ENCODE results near the gene SATL1. TPM values are rescaled to one million over a fixed set of nuclear protein-coding genes. Genes with fewer than 3 reads are reported as not detected.
"Not testable (repeated sequence)": the region's sequence is repeated elsewhere in the genome, so short reads cannot be mapped to it uniquely, and the experiment has no call there.

The SATL1 gene, protein sequence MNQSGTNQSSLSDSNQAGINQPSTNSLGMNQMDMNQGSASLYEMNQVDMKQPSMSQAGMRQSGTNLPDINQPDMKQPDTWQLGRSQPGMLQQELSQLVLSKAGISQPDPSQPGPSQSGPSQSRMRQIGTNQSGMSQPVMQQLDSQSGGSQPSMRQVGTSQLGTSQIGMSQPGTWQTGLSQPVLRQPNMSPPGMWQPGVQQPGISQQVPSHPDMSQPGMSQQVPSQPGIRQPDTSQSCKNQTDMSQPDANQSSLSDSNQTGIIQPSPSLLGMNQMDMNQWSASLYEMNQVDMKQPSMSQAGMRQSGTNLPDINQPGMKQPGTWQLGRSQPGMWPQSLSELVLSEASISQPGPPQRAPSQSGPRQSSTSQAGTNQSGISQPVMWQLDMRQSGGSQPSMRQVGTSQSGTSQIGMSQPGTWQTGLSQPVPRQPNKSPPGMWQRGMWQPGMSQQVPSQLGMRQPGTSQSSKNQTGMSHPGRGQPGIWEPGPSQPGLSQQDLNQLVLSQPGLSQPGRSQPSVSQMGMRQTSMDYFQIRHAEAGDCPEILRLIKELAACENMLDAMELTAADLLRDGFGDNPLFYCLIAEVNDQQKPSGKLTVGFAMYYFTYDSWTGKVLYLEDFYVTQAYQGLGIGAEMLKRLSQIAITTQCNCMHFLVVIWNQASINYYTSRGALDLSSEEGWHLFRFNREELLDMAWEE
- 0.05 TPM for polyA plus RNA-seq

DNA sequence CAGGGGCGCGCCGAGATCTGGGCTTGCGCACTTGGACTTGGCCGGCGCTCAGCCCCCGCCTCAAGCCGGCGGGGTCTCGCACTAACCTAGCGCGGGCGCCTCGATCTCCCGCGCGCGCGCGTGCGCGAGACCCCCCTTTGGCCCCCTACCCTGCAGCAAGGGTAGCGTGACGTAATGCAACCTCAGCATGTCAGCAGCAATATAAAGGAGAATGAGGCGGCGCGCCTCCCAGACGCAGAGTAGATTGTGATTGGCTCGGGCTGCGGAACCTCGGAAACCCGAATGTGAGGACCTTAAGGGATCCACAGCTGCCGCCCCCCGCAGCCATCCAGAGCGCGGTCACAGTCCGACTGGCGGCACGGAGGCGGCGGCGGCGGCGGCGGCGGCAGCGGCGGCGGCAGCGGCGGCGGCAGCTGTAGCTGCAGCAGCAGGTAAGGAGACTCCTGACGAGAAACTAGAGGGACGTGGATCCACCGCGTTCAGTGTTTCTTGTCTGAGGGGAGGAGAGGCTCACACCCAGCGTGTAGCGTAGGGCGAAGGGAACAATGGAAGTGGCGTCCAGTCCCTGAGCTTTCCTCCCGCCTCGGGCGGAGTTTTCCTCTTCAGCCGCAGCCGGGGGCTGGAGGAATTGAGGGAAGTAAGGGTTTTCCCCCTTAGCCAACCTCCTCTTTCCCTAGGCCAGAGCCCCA, at the start of gene SATL1, which contains the start of gene ZNF711:
Gene SATL1, minus strand, starts transcription at position 19 of the 689 bp plus-strand sequence. CDS start 134,811 bp downstream, outside the sequence.
Gene ZNF711, plus strand, starts transcription at position 231 of the 689 bp plus-strand sequence. CDS start 3,582 bp downstream, outside the sequence.
- Mint-ChIP-seq H3K4me1 (peaks cover 4 to 10% (median 7%) of the 10 kb centered on the region in 3 donors), H3K27ac (peak within 1 kb of the TSS; percentile 20 to 86 (median 63)), H3K36me3 (no peaks in the 10 kb centered on the region), H3K9me3 (no peaks in the 10 kb centered on the region), H3K27me3 (peaks cover 3% of the 10 kb centered on the region), H3K4me3 (peak within 1 kb of the TSS; percentile 87 to 94 (median 90))

DNA sequence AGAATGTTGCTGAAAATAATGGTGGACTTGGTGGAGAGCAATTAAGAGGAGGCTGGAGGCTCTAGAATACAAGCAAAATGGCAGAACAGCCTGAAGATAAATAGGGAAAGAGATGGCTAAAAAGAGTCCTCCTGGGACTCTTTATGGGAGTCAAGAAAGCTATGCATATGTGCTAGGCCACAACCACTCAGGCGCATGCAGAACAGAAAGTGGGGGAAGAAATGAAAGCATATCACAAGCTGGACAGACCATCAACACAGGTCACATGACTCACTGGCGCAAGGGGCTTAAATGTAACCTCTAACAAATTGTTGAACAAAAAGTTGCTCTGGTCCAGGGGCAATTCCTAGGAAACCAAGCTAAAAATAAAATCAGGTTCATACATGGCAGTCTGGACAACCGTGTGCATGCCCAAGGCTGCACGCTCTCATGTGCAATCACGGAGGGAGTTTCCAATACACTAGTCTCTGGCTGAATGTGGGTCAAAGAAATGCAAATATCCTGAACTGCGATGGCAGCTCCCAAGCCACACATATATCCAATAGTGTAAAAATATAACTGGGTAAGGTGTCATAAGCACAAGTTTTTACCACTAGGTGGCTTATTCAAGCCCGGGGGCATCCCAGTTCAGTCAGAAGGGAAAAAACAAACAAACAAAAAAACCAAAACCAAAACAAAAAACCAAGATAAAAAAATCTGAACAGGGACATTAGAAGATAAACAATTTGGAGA, 45.6 kb upstream of the SATL1 start:
- Mint-ChIP-seq H3K27me3 (no peaks in the 10 kb centered on the region), H3K27ac (no peak overlapping the region), H3K4me3 (no peak overlapping the region), H3K36me3 (peaks cover 6% of the 10 kb centered on the region), H3K9me3 (peaks cover 4 to 31% (median 6%) of the 10 kb centered on the region in 3 donors), H3K4me1 (peaks cover 3 to 4% (median 3%) of the 10 kb centered on the region in 3 donors)

GRCh38 chrX:85285286-85285685, 41.7 kb upstream of the SATL1 start:
- H3K4me1 Mint-ChIP-seq, H3K36me3 Mint-ChIP-seq, H3K27me3 Mint-ChIP-seq, H3K4me3 Mint-ChIP-seq, H3K27ac Mint-ChIP-seq: not testable (repeated sequence)
- peaks cover 2 to 15% (median 5%) of the 10 kb centered on the region in 3 donors for H3K9me3 Mint-ChIP-seq

- Mint-ChIP-seq H3K9me3 (no peaks in the 10 kb centered on the region), H3K27me3 (peaks cover 3% of the 10 kb centered on the region), H3K4me3 (peak overlapping the region; percentile 87 to 94 (median 90)), H3K4me1 (peaks cover 4 to 10% (median 7%) of the 10 kb centered on the region in 3 donors), H3K36me3 (no peaks in the 10 kb centered on the region), H3K27ac (peak overlapping the region; percentile 20 to 86 (median 63))
These were observed 1.1 kb upstream of the SATL1 start for GRCh38 chrX:85244450-85245211.

DNA sequence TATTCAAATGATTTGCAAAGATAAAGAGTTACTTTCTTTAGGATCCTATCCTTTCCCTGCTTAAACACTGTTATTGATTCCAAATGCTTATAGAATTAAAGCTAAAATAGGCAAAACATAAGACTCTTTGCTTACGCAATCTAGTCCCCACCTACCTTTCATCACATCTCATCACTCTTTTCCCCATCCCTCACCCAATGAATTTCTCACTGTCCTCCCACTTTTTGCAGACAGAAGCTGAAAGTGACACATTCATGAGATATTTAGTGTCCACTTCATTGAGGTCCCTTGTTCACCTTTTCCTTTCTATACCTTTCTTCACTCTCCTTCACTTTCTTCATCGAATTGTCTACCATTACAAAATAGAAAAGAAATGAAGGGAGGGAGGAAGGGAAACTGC, 424 bp downstream of the SATL1 start:
- no peak overlapping the region for H3K27ac Mint-ChIP-seq
- peaks cover 3% of the 10 kb centered on the region for H3K27me3 Mint-ChIP-seq
- peaks cover 4 to 10% (median 7%) of the 10 kb centered on the region in 3 donors for H3K4me1 Mint-ChIP-seq
- peak overlapping the region; percentile 58 to 93 (median 82) for H3K4me3 Mint-ChIP-seq
- H3K36me3 Mint-ChIP-seq = no peaks in the 10 kb centered on the region
- no peaks in the 10 kb centered on the region for H3K9me3 Mint-ChIP-seq

DNA sequence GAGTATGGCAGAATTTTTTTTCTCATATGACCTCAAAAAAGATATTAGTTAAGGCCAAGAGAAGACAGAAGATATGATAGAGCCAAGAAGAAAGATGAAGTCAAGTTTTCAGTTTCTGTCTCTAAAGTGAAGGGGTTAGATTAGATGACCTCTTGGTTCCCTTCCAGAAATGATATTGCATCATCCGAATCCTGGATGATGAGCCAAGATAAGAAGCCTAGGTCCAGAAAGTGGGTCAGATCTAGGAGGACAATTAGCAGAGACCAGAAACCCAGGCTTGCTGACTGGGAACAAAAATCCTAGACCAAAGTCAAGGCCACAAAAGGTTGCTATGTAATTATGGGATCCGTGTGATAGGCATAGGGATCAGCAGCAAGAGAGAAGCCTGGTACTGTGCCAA, 20.2 kb downstream of the SATL1 start:
- H3K9me3 Mint-ChIP-seq = peaks cover 0 to 2% (median 0%) of the 10 kb centered on the region in 3 donors
- H3K36me3 Mint-ChIP-seq = no peaks in the 10 kb centered on the region
- peaks cover 4% of the 10 kb centered on the region for H3K27me3 Mint-ChIP-seq
- peaks cover 0 to 8% (median 0%) of the 10 kb centered on the region in 3 donors for H3K4me1 Mint-ChIP-seq
- H3K4me3 Mint-ChIP-seq = no peak overlapping the region
- H3K27ac Mint-ChIP-seq = no peak overlapping the region

DNA sequence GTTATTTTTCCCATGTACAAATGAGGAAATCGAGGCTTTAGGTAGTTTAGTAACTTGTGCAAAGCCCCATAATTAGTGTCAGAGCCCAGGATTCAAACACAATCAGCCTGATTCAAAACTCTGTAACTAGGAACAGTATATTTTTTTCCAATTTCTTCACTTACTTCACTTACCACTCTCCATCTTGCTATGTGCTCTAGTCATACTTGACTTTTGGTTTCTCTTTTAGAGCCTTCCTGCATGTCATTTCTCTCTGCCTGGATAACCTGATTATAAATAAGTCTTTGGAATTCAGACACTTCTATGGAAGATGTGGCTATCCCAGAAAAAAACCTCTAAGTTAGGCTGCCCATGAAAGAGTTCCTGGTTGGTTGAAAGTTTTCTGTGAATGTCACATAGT, 22.2 kb downstream of the SATL1 start:
- Mint-ChIP-seq H3K27ac (no peak overlapping the region), H3K4me3 (no peak overlapping the region), H3K4me1 (peaks cover 0 to 8% (median 0%) of the 10 kb centered on the region in 3 donors), H3K27me3 (peaks cover 4% of the 10 kb centered on the region), H3K36me3 (no peaks in the 10 kb centered on the region), H3K9me3 (peaks cover 0 to 2% (median 0%) of the 10 kb centered on the region in 3 donors)

DNA sequence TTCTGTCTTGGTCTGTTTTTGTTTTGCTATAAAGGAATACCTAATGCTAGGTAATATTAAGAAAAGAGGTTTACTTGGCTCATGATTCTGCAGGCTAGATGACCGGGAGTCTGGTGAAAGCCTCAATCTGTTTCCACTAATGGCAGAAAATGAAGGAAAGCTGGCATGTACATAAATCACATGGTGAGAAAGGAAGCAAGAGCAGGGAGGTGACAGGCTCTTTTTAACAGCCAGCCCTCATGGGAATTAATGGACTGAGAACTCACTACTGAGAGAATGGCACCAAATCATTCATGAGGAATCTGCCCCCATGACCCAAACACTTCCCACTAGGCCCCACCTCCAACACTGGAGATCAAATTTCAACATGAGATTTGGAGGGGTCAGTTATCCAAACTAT, 27.6 kb downstream of the SATL1 start:
- peaks cover 2% of the 10 kb centered on the region for H3K27me3 Mint-ChIP-seq
- H3K9me3 Mint-ChIP-seq = no peaks in the 10 kb centered on the region
- peaks cover 0 to 2% (median 0%) of the 10 kb centered on the region in 3 donors for H3K4me1 Mint-ChIP-seq
- no peak overlapping the region for H3K4me3 Mint-ChIP-seq
- no peak overlapping the region for H3K27ac Mint-ChIP-seq
- no peaks in the 10 kb centered on the region for H3K36me3 Mint-ChIP-seq

GRCh38 chrX:85213792-85214530, 29.6 kb downstream of the SATL1 start:
- Mint-ChIP-seq H3K27ac (no peak overlapping the region), H3K27me3 (no peaks in the 10 kb centered on the region), H3K4me3 (no peak overlapping the region), H3K9me3 (peaks cover 0 to 3% (median 0%) of the 10 kb centered on the region in 3 donors), H3K4me1 (no peaks in the 10 kb centered on the region), H3K36me3 (no peaks in the 10 kb centered on the region)

GRCh38 chrX:85203461-85203970, 40.1 kb downstream of the SATL1 start:
- H3K27me3 Mint-ChIP-seq = no peaks in the 10 kb centered on the region
- no peaks in the 10 kb centered on the region for H3K36me3 Mint-ChIP-seq
- no peak overlapping the region for H3K27ac Mint-ChIP-seq
- no peaks in the 10 kb centered on the region for H3K4me1 Mint-ChIP-seq
- no peak overlapping the region for H3K4me3 Mint-ChIP-seq
- H3K9me3 Mint-ChIP-seq = no peaks in the 10 kb centered on the region

DNA sequence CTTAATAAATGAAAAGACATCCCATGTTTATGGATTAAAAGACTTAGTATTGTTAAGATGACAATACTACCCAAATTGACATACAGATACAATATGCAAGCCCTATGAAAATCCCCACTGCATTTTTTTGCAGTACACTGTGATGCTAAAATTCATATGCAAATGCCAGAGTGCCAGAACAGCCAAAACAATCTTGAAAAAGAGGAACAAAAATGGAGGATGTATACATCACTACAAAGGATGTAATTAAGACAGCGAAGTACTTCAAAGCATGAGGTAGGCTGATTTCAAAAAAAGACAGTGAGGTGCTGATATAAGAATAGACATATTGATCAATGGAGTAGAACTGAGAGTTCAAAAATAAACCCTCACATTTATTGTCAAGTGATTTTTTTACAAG, 47.3 kb downstream of the SATL1 start:
- H3K27ac Mint-ChIP-seq = no peak overlapping the region
- no peaks in the 10 kb centered on the region for H3K36me3 Mint-ChIP-seq
- H3K4me1 Mint-ChIP-seq = peaks cover 3 to 5% (median 3%) of the 10 kb centered on the region in 3 donors
- H3K27me3 Mint-ChIP-seq = peaks cover 1% of the 10 kb centered on the region
- H3K4me3 Mint-ChIP-seq = no peak overlapping the region
- H3K9me3 Mint-ChIP-seq = peaks cover 2 to 6% (median 4%) of the 10 kb centered on the region in 3 donors

DNA sequence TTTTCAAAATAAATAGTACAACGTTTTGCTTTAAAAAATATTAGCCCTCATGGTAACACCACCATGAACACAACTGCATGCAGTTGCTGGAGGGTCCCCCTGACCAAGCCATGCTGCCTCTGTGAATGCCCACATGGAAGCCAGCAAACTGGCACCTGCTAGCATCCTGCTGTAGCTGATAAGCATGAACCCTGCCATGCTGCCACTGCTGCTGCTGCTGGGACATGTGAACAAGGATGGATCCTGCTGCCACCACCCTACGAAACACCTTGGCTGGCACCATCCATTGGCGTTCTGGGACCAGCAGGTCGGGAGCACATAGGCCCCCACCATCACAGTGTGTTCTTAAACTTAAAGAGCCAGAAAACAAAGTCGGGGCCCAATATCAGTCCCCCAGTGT, 83.9 kb downstream of the SATL1 start:
- Mint-ChIP-seq H3K27ac (no peak overlapping the region), H3K4me1 (peaks cover 0 to 5% (median 5%) of the 10 kb centered on the region in 3 donors), H3K4me3 (no peak overlapping the region), H3K36me3 (no peaks in the 10 kb centered on the region), H3K9me3 (peaks cover 0 to 5% (median 0%) of the 10 kb centered on the region in 3 donors), H3K27me3 (no peaks in the 10 kb centered on the region)

DNA sequence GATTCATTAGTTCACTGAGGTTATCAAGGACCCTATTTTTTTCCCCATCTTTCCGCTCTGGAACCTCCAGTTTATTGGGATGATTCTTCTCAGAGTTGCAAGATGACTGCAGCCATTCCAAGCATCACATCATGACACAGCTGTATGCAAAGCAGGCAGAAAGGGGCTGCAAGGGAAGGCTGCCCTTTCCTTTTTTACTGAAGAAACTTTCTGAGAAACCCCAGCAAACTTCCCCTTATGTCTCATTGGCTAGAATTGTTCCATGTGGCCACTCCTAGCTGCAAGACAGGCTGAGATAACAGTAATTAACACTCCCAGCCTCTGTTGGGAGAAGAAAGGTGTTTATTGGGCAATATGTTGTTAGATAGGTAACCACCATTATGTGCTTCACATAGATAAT, 102.6 kb downstream of the SATL1 start:
- Mint-ChIP-seq H3K4me3 (no peak overlapping the region), H3K27me3 (peaks cover 1% of the 10 kb centered on the region), H3K36me3 (no peaks in the 10 kb centered on the region), H3K9me3 (peaks cover 0 to 1% (median 0%) of the 10 kb centered on the region in 3 donors), H3K4me1 (peaks cover 0 to 3% (median 0%) of the 10 kb centered on the region in 3 donors), H3K27ac (no peak overlapping the region)

All from IgD-negative memory B cell (primary cell).